ENCODE results near the gene MGAT3. TPM values are rescaled to one million over a fixed set of nuclear protein-coding genes. Genes with fewer than 3 reads are reported as not detected.

Gene MGAT3
- total and polyA plus RNA-seq, 2 of the 8 experiments (the other 6 are each of a cell fraction or from before 2014, with no cell fraction given) = 4.3 to 9.2 TPM

GRCh38 chr22:39498802-39499201, 42.0 kb downstream of the MGAT3 start (continued):
- TF ChIP-seq BRCA1 (IDR thresholded peaks at IDR 0.05; ENCODE audit: low read depth, low read length) (no peak), ZNF274 (IDR thresholded peaks at IDR 0.05; ENCODE audit: borderline replicate concordance, extremely low read depth, low read length) (no peak), TBP (IDR thresholded peaks at IDR 0.05; ENCODE audit: low read depth, low read length) (no peak)

Data from H1 (cell line).